ENCODE measurements around the gene TBC1D17.

DNA sequence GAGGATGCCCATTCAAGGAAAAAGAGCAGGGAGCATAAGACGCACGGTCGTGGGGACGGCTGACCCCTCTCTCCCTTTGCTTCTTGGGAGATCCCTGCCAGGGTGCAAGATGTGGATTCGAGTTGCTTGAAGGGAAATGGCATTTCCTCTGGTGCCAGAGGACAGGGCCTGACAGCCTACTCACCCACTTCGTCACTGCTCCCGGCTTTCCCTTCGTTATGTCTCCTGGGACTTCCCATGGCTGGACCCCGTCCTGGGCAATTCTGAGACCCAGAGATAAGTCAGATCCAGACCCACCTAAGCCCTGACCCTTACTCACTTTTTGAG, 1.2 kb downstream of the TBC1D17 start:
- TF ChIP-seq, protein P1, sequence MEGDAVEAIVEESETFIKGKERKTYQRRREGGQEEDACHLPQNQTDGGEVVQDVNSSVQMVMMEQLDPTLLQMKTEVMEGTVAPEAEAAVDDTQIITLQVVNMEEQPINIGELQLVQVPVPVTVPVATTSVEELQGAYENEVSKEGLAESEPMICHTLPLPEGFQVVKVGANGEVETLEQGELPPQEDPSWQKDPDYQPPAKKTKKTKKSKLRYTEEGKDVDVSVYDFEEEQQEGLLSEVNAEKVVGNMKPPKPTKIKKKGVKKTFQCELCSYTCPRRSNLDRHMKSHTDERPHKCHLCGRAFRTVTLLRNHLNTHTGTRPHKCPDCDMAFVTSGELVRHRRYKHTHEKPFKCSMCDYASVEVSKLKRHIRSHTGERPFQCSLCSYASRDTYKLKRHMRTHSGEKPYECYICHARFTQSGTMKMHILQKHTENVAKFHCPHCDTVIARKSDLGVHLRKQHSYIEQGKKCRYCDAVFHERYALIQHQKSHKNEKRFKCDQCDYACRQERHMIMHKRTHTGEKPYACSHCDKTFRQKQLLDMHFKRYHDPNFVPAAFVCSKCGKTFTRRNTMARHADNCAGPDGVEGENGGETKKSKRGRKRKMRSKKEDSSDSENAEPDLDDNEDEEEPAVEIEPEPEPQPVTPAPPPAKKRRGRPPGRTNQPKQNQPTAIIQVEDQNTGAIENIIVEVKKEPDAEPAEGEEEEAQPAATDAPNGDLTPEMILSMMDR (IDR thresholded peaks at IDR 0.05), result no peak
- TF ChIP-seq POLR2A (IDR thresholded peaks at IDR 0.05), result no peak
